Stimulated activated CD4-positive, alpha-beta T cell treated with anti-CD3 and anti-CD28 coated beads, Interleukin-15, amount 100 ng/mL, for 24 hours (primary cell): ENCODE results near the gene SF1.
A peak's percentile ranks its signal among the peaks of the same experiment; 100 is the strongest.

ENCODE experiments used
- DNase-seq: peaks from one replicate; pipeline ENCODE4 v3.0.0-alpha.2; 2020

The SF1 gene

GRCh38 chr11:64800303-64801157 lies 22.2 kb upstream of the SF1 start:
- DNase-seq = no peak

- no peak for DNase-seq
Observed at GRCh38 chr11:64799623-64800302, 21.4 kb upstream of the SF1 start.

- DNase-seq = no peak
Observed at GRCh38 chr11:64799256-64799622, 20.9 kb upstream of the SF1 start.

- no peak for DNase-seq
Observed at GRCh38 chr11:64796757-64797541, 18.6 kb upstream of the SF1 start.

- DNase-seq = no peak
Observed at GRCh38 chr11:64796047-64796756, 17.9 kb upstream of the SF1 start.

GRCh38 chr11:64794526-64794925 lies 16.2 kb upstream of the SF1 start:
- no peak for DNase-seq

- no peak for DNase-seq
Observed at GRCh38 chr11:64793271-64794160, 15.2 kb upstream of the SF1 start.

GRCh38 chr11:64792482-64792881 lies 14.1 kb upstream of the SF1 start:
- DNase-seq = no peak

GRCh38 chr11:64791781-64792291 lies 13.5 kb upstream of the SF1 start:
- no peak for DNase-seq

- DNase-seq = no peak
Observed at GRCh38 chr11:64790205-64791095, 12.1 kb upstream of the SF1 start.

GRCh38 chr11:64789331-64790204 lies 11.2 kb upstream of the SF1 start:
- DNase-seq = no peak

- DNase-seq = no peak
Observed at GRCh38 chr11:64788321-64789215, 10.2 kb upstream of the SF1 start.

GRCh38 chr11:64787526-64788320 lies 9.4 kb upstream of the SF1 start:
- peak; percentile 72 for DNase-seq

GRCh38 chr11:64786308-64786707 lies 8.0 kb upstream of the SF1 start:
- no peak for DNase-seq

- DNase-seq = no peak
Observed at GRCh38 chr11:64784813-64785581, 6.7 kb upstream of the SF1 start.

- DNase-seq = no peak
Observed at GRCh38 chr11:64778223-64778472, 194 bp downstream of the SF1 start.
